Endothelial cell of umbilical vein (primary cell): ENCODE measurements around the gene UBE2K. TPM values are rescaled to one million over a fixed set of nuclear protein-coding genes. Genes with fewer than 3 reads are reported as not detected.

Experiments
- BruUV-seq: library from RNA; stranded (reverse); fragments of 400-500 nt; replicated peaks from 2 replicates; lab custom pipeline; 2021; lab: Mats Ljungman, UMichigan
- CTCF ChIA-PET: fragments of 300-600, 350-600 bp; sonication (Branson Sonifier 250); formaldehyde crosslinking; loops from one replicate; lab custom pipeline; 2021; ENCODE audit warnings: antibody characterized with exemption, inconsistent platforms; lab: Charles Lee
- POLR2A ChIA-PET: fragments of 300-600, 350-600 bp; sonication (Branson Sonifier 250); formaldehyde crosslinking; loops from one replicate; lab custom pipeline; 2021; ENCODE audit warnings: antibody characterized with exemption, inconsistent platforms; lab: Charles Lee
- DNase-seq: peaks from one replicate; pipeline ENCODE4 v3.0.0-alpha.2; 2011; ENCODE audit warnings: low read depth, low spot score
- FAIRE-seq: peaks from 2 replicates; lab custom pipeline; 2011; peaks lifted over from hg19 to GRCh38; lab: Jason Lieb, UNC
- H2AFZ ChIP-seq: 2 replicates; pipeline ENCODE4 v1.6.0; 2012; ENCODE audit warnings: low read depth, low read length, control low read depth, inconsistent platforms
- H3K27ac ChIP-seq: 2 replicates; pipeline ENCODE4 v1.5.1; 2011; ENCODE audit warnings: low read depth, mild to moderate bottlenecking, control low read depth, low read length, moderate library complexity; ENCODE audit not compliant: insufficient read depth
- H3K27me3 ChIP-seq, 2 experiments: 2 replicates each; pipeline versions ENCODE4 v1.6.0 to v1.6.1; 2011; ENCODE audit warnings: low read length in 2 of 2, mixed read lengths in 1 of 2; ENCODE audit not compliant: control insufficient read depth in 2 of 2, insufficient read depth in 2 of 2
- H3K36me3 ChIP-seq, 2 experiments: 2 replicates in 1 of 2; 3 replicates in 1 of 2; pipeline ENCODE4 v1.5.1; 2011; ENCODE audit warnings: low read length in 2 of 2, mild to moderate bottlenecking in 1 of 2, moderate library complexity in 1 of 2; ENCODE audit not compliant: control insufficient read depth in 2 of 2, insufficient read depth in 2 of 2; ENCODE audit errors: extremely low read depth in 1 of 2
- H3K4me1 ChIP-seq: 3 replicates; pipeline ENCODE4 v1.5.1; 2011; ENCODE audit warnings: mild to moderate bottlenecking, low read length; ENCODE audit not compliant: control insufficient read depth, insufficient read depth; ENCODE audit errors: extremely low read depth
- H3K4me2 ChIP-seq: 2 replicates; pipeline ENCODE4 v1.6.1; 2011; ENCODE audit warnings: low read length, control low read depth, mixed read lengths; ENCODE audit not compliant: insufficient read depth
- H3K4me3 ChIP-seq, 3 experiments: fragments of 200-600 bp in 1 of 3; sonication (generic), shearing (Covaris generic) in 1 of 3; replicated peaks in 1 of 3; 2 replicates each; pipeline ENCODE4 v1.5.1; 2011 to 2016; ENCODE audit warnings: control low read depth in 3 of 3, low read length in 3 of 3, mild to moderate bottlenecking in 2 of 3, inconsistent platforms in 1 of 3, low read depth in 1 of 3, moderate library complexity in 1 of 3; ENCODE audit not compliant: insufficient read depth in 1 of 3
- H3K79me2 ChIP-seq: 2 replicates; pipeline ENCODE4 v1.6.0; 2012; ENCODE audit warnings: low read length, inconsistent platforms; ENCODE audit not compliant: control insufficient read depth, insufficient read depth
- H3K9ac ChIP-seq: replicated peaks from 2 replicates; pipeline ENCODE3; 2011; ENCODE audit warnings: low read length, control low read depth; ENCODE audit not compliant: insufficient read depth; ENCODE audit errors: extremely low read depth
- H3K9me1 ChIP-seq: replicated peaks from 3 replicates; pipeline ENCODE4 v1.6.0; 2011; ENCODE audit warnings: mild to moderate bottlenecking, low read length; ENCODE audit not compliant: control insufficient read depth, insufficient read depth; ENCODE audit errors: extremely low read depth
- H3K9me3 ChIP-seq: replicated peaks from 2 replicates; pipeline ENCODE4 v1.5.1; 2012; ENCODE audit warnings: low read length, inconsistent platforms; ENCODE audit not compliant: control insufficient read depth, insufficient read depth
- H4K20me1 ChIP-seq: replicated peaks from 2 replicates; pipeline ENCODE3; 2011; ENCODE audit warnings: mild to moderate bottlenecking, low read length; ENCODE audit not compliant: control insufficient read depth, insufficient read depth; ENCODE audit errors: extremely low read depth
- CTCF ChIP-seq, 2 donors: IDR thresholded peaks; 1 replicate in 1 of 2; 2 replicates in 1 of 2; pipeline ENCODE4 v1.5.1; 2011; ENCODE audit warnings: low read length in 2 of 2, mild to moderate bottlenecking in 2 of 2, moderate library complexity in 2 of 2, control low read depth in 1 of 2, inconsistent platforms in 1 of 2, low read depth in 1 of 2; ENCODE audit not compliant: insufficient read depth in 1 of 2; ENCODE audit errors: extremely low read depth in 1 of 2
- EZH2 ChIP-seq: IDR thresholded peaks from 2 replicates; pipeline ENCODE4 v1.6.1; 2012; ENCODE audit warnings: borderline replicate concordance, low read depth, mild to moderate bottlenecking, moderate library complexity, low read length, inconsistent platforms; ENCODE audit not compliant: severe bottlenecking
- FOS ChIP-seq: IDR thresholded peaks from 2 replicates; pipeline ENCODE4 v1.6.1; 2011; ENCODE audit warnings: mild to moderate bottlenecking, low read length, moderate library complexity, borderline replicate concordance; ENCODE audit not compliant: insufficient read depth
- GATA2 ChIP-seq: IDR thresholded peaks from 2 replicates; pipeline ENCODE4 v1.7.0; 2011; ENCODE audit warnings: low read depth, mild to moderate bottlenecking, moderate library complexity, mixed read lengths, low read length; ENCODE audit not compliant: insufficient read length, insufficient read depth
- JUN ChIP-seq: IDR thresholded peaks from 2 replicates; pipeline ENCODE4 v1.6.1; 2011; ENCODE audit warnings: borderline replicate concordance, low read depth; ENCODE audit not compliant: insufficient read length, insufficient read depth
- MAX ChIP-seq: IDR thresholded peaks from 2 replicates; pipeline ENCODE4 v1.6.1; 2011; ENCODE audit not compliant: insufficient read depth, insufficient read length
- MYC ChIP-seq: IDR thresholded peaks from one replicate; pipeline ENCODE4 v1.6.1; 2011; ENCODE audit warnings: mild to moderate bottlenecking, low read depth, low read length
- POLR2A ChIP-seq: IDR thresholded peaks from 2 replicates; pipeline ENCODE4 v1.6.1; 2012; ENCODE audit warnings: low read depth, mild to moderate bottlenecking, control low read depth, low read length
- POLR2AphosphoS5 ChIP-seq: IDR thresholded peaks from 2 replicates; pipeline ENCODE4 v1.6.1; 2012; ENCODE audit warnings: low read depth, mild to moderate bottlenecking, control low read depth, low read length, moderate library complexity; ENCODE audit not compliant: insufficient read depth
- dilution Hi-C: fragments of 300-500 bp; cut with MboI; formaldehyde crosslinking; loops from one replicate; pipeline ENCODE4 v1.15.0; 2019; ENCODE audit warnings: low sequenced_read_pairs; ENCODE audit not compliant: extremely low pct_ligation_motif_present
- intact Hi-C: fragments of 100-400 bp; cut with micrococcal nuclease; formaldehyde crosslinking; loops from one replicate; pipeline ENCODE4 v1.10.0; 2022
- polyA plus RNA-seq, 4 experiments: library from polyadenylated mRNA; depleted of rRNA in 3 of 4; stranded (reverse) in 3 of 4; unstranded in 1 of 4; fragments of >200 nt; gene quantifications; 2 replicates each; pipeline versions ENCODE4 v1.2.1 to v1.2.3, GENCODE V29; 2011 to 2012; ENCODE audit warnings: missing spikeins in 1 of 4
- total RNA-seq: library from RNA; stranded (reverse); gene quantifications from 2 replicates; pipeline ENCODE4 v1.2.3, GENCODE V29; 2021

Gene UBE2K
- total and polyA plus RNA-seq, 2 donors (not counting 3 experiments of a cell fraction or from before 2014, with no cell fraction given): 32.5 to 97.8 TPM

GRCh38 chr4:39715788-39716187 is 17.9 kb downstream of the UBE2K start:
- Histone ChIP-seq H3K27me3 (no peaks in the 10 kb centered on the region), H3K9me3 (no peaks in the 10 kb centered on the region), H3K9ac (no peak overlapping the region), H3K4me1 (peaks cover 5% of the 10 kb centered on the region), H3K4me3 (no peak overlapping the region), H4K20me1 (peaks cover 6% of the 10 kb centered on the region), H3K27ac (no peak overlapping the region), H3K4me2 (no peak overlapping the region), H2AFZ (no peak overlapping the region), H3K79me2 (peaks cover 93% of the 10 kb centered on the region), H3K9me1 (no peaks in the 10 kb centered on the region), H3K36me3 (peaks cover 0 to 2% of the 10 kb centered on the region in 2 experiments)
- POLR2A ChIA-PET: no interaction called here
- FAIRE-seq (no peak), DNase-seq (no peak)
- dilution Hi-C loops (no loop called here), intact Hi-C loops (no loop called here)
- CTCF ChIA-PET: no interaction called here
- TF ChIP-seq MAX (no peak), FOS (no peak), POLR2A (no peak), MYC (no peak), POLR2AphosphoS5 (no peak), EZH2 (no peak), GATA2 (no peak), JUN (no peak), CTCF (IDR thresholded peaks at IDR 0.05; ENCODE audit: extremely low read depth in 1 of 2, insufficient read depth in 1 of 2, low read depth in 1 of 2, low read length in 2 of 2) (no peak)
- BruUV-seq: no TSS peak
